Stimulated activated CD8-positive, alpha-beta memory T cell treated with anti-CD3 and anti-CD28 coated beads, Interleukin-12 subunit alpha, Interleukin-12 subunit beta, amount 100 ng/mL, for 24 hours (primary cell): ENCODE results near the gene CKAP2L.

Source experiments
- DNase-seq: peaks from one replicate; pipeline ENCODE4 v3.0.0-alpha.2; 2020; ENCODE audit errors: extremely low read depth

The CKAP2L gene

GRCh38 chr2:112762276-112762675 lies 2.1 kb downstream of the CKAP2L start:
- no peak for DNase-seq

GRCh38 chr2:112760149-112760548 lies 4.3 kb downstream of the CKAP2L start:
- DNase-seq = no peak

GRCh38 chr2:112758711-112759110 lies 5.7 kb downstream of the CKAP2L start:
- DNase-seq = no peak

- DNase-seq = no peak
These were observed 7.1 kb downstream of the CKAP2L start for GRCh38 chr2:112757265-112757664.

GRCh38 chr2:112756207-112756606 lies 8.2 kb downstream of the CKAP2L start:
- no peak for DNase-seq

- DNase-seq = no peak
These were observed 9.0 kb downstream of the CKAP2L start for GRCh38 chr2:112755444-112755843.

GRCh38 chr2:112754564-112754963 lies 9.8 kb downstream of the CKAP2L start:
- DNase-seq = no peak

GRCh38 chr2:112752667-112753066 lies 11.7 kb downstream of the CKAP2L start:
- no peak for DNase-seq

GRCh38 chr2:112751451-112752197 lies 12.8 kb downstream of the CKAP2L start:
- DNase-seq = no peak

- DNase-seq = no peak
These were observed 13.9 kb downstream of the CKAP2L start for GRCh38 chr2:112750560-112750843.

- peak; percentile 61 for DNase-seq
These were observed 14.5 kb downstream of the CKAP2L start for GRCh38 chr2:112749755-112750559.

GRCh38 chr2:112740527-112740926 lies 23.9 kb downstream of the CKAP2L start:
- no peak for DNase-seq

GRCh38 chr2:112737542-112738232 lies 26.7 kb downstream of the CKAP2L start:
- no peak for DNase-seq

- DNase-seq = no peak
These were observed 30.5 kb downstream of the CKAP2L start for GRCh38 chr2:112733871-112734270.

- no peak for DNase-seq
These were observed 31.0 kb downstream of the CKAP2L start for GRCh38 chr2:112733456-112733855.

- no peak for DNase-seq
These were observed 32.9 kb downstream of the CKAP2L start for GRCh38 chr2:112731479-112731878.

GRCh38 chr2:112730791-112731190 lies 33.6 kb downstream of the CKAP2L start:
- DNase-seq = no peak

- DNase-seq = no peak
These were observed 34.2 kb downstream of the CKAP2L start for GRCh38 chr2:112730216-112730615.

GRCh38 chr2:112728378-112729175 lies 35.8 kb downstream of the CKAP2L start:
- DNase-seq = no peak

GRCh38 chr2:112728029-112728362 lies 36.4 kb downstream of the CKAP2L start:
- DNase-seq = no peak

GRCh38 chr2:112727276-112728028 lies 37.0 kb downstream of the CKAP2L start:
- no peak for DNase-seq
